Activated T-cell treated with anti-CD3 and anti-CD28 coated beads, Interleukin-2, amount 50 U/mL, for 4 hours (primary cell): ENCODE data around the gene STC2. TPM values are rescaled to one million over a fixed set of nuclear protein-coding genes. Genes with fewer than 3 reads are reported as not detected.
A peak's percentile ranks its signal among the peaks of the same experiment; 100 is the strongest.
"Not testable (repeated sequence)": the region's sequence is repeated elsewhere in the genome, so short reads cannot be mapped to it uniquely, and the experiment has no call there.

Source experiments
- ATAC-seq, 2 donors: fragments of 200-7000 bp; cut with Tn5 transposase; one replicate each; pipeline ENCODE4 v1.10.0; 2021
- DNase-seq: peaks from one replicate; pipeline ENCODE4 v3.0.0-alpha.2; 2020
- H3K27me3 Mint-ChIP-seq: one replicate; pipeline ENCODE4 v1.8.0; 2021; ENCODE audit warnings: low read depth, mixed read lengths
- H3K36me3 Mint-ChIP-seq: one replicate; pipeline ENCODE4 v1.8.0; 2022; ENCODE audit warnings: mixed read lengths; ENCODE audit not compliant: insufficient read depth
- H3K4me1 Mint-ChIP-seq: one replicate; pipeline ENCODE4 v1.8.0; 2021; ENCODE audit warnings: low read depth, mixed read lengths
- H3K4me3 Mint-ChIP-seq: one replicate; pipeline ENCODE4 v1.8.0; 2021; ENCODE audit warnings: mild to moderate bottlenecking, moderate library complexity, mixed read lengths
- H3K9me3 Mint-ChIP-seq: one replicate; pipeline ENCODE4 v1.8.0; 2021; ENCODE audit warnings: mixed read lengths
- total RNA-seq, 3 donors: library from RNA; stranded (reverse); gene quantifications; one replicate each; pipeline ENCODE4 v1.2.1, GENCODE V29; 2021

Gene STC2
- total RNA-seq, 3 donors from 2014 or later = 3.2 to 7.1 (median 4.1) TPM

DNA sequence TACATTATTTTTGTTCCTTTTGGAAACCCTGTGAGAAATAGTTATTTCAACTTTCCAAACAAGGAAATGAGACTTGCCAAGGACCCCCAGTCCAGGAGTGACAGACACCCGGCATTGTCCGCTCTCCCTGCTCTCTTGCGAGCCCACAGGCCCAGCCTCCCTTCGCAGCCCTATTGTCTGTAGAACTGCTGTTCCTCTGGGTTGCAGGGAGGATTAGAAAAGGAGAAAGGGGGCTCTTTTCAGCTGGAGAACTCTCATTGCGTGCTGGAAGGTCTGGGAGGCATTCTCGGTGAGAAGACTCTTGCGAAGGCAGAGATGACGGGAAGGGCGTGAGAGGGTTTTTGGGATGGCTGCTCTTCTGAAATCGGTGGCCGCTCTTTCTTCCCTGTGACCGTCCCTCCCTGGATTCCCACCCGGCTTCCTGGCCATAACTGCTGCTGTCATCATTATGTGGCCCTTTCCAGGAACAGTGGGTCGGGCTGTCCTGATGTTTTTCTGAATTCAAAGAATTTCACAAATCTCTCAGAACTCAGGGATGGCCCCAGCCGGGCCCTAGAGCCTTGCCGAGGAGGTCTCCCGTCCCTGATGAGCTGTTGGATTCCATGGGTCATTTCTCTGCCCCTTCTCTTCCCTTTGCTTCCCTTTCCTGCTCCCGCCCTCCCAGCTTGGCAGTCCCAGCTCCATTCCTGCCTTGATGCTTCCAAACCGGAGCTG lies 29.8 kb downstream of the STC2 start:
- ATAC-seq (no peak), DNase-seq (no peak)
- H3K36me3 Mint-ChIP-seq = no peaks in the 10 kb centered on the region
- no peaks in the 10 kb centered on the region for H3K9me3 Mint-ChIP-seq
- peaks cover 42% of the 10 kb centered on the region for H3K27me3 Mint-ChIP-seq
- peaks cover 12% of the 10 kb centered on the region for H3K4me1 Mint-ChIP-seq
- no peak overlapping the region for H3K4me3 Mint-ChIP-seq

DNA sequence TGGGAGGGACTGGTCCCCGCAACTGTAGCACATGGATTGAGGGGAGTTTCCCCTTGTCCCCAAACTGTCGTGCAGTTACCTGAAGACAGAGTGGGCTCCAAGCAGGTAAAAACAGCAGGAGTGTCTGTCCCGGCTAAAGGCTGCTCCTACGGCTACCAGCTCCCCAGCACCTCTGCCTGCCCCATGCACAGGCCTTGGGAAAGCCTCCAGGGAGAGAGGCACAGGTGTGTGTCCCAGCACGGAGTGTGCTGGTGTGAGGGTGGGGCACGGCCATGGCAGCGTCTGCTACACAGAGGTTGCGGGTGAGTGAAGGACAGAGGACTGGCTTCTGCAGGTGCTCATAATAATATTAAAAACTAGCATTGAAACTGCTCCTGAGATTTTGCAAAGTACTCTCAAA lies 30.4 kb downstream of the STC2 start:
- H3K4me3 Mint-ChIP-seq = no peak overlapping the region
- DNase-seq (no peak), ATAC-seq (no peak)
- peaks cover 44% of the 10 kb centered on the region for H3K27me3 Mint-ChIP-seq
- peaks cover 12% of the 10 kb centered on the region for H3K4me1 Mint-ChIP-seq
- H3K9me3 Mint-ChIP-seq = no peaks in the 10 kb centered on the region
- no peaks in the 10 kb centered on the region for H3K36me3 Mint-ChIP-seq

DNA sequence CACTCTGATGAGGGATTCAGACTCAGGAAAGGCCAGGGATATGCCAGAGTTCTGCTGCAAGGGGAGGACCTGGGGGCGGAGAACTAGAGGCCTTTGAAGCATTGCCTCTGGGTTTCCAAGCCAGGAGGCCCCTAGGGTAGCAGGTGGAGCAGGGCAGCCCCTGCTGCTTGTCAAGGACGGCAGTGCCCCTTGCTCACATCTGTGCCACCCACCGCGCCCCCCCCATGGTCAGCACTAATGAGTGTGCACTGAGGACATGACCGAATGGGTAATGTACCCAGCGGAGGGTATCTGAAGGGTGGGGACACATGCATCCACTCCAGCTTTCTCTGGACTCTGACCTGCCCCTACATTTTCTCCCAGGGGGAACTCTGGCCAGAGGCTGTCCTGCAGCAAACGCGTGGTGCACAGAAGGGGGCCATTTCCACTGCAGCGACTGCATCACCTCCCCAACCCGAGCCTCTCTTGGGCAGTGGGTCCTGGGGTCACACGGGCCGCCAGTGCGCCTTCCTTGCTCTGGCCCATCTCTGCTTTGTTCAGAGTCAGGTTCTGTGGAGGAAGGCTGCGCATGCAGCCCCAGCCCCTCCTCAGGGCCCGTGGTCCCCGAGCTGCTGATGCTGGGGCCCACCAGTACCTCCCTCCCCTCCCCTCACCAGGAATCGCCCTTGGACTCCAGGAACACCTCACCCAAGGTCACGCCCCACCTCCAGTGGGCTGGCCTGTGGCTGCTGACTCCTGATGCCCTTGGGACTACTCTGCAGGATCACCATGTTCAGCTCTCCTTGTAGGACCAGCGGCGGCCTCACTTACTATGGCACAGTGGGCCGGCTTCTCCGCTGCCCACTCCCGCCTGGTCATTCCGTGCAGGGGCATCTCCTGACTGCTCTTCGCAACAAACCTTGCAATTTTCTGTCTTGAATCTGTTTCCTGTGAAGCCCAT lies 31.2 kb downstream of the STC2 start:
- Mint-ChIP-seq H3K4me3 (no peak overlapping the region), H3K4me1 (peaks cover 12% of the 10 kb centered on the region), H3K9me3 (no peaks in the 10 kb centered on the region), H3K27me3 (peaks cover 47% of the 10 kb centered on the region), H3K36me3 (no peaks in the 10 kb centered on the region)
- no peak for ATAC-seq
- DNase-seq = no peak

DNA sequence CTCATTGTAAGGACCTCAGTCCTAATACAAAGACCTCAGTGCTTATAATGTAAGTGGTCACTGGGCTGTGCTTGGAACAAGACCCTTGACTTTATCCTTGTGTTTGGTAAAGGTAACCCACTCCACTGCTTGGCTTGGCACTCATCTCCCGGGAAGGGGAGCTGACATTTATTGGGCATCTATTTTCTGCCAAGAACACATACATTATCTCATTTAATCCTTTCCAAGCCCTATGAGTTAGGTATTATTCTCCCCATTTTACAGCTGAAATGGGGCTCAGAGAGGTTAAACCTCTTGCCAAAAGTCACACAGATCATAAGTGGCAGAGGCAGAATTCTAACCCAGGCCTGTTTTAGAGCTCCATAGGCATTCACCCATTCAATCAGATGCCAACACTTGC lies 32.4 kb downstream of the STC2 start:
- Mint-ChIP-seq H3K27me3 (peaks cover 54% of the 10 kb centered on the region), H3K4me3 (no peak overlapping the region), H3K4me1 (peaks cover 12% of the 10 kb centered on the region), H3K9me3 (no peaks in the 10 kb centered on the region), H3K36me3 (no peaks in the 10 kb centered on the region)
- no peak for ATAC-seq
- DNase-seq = no peak

DNA sequence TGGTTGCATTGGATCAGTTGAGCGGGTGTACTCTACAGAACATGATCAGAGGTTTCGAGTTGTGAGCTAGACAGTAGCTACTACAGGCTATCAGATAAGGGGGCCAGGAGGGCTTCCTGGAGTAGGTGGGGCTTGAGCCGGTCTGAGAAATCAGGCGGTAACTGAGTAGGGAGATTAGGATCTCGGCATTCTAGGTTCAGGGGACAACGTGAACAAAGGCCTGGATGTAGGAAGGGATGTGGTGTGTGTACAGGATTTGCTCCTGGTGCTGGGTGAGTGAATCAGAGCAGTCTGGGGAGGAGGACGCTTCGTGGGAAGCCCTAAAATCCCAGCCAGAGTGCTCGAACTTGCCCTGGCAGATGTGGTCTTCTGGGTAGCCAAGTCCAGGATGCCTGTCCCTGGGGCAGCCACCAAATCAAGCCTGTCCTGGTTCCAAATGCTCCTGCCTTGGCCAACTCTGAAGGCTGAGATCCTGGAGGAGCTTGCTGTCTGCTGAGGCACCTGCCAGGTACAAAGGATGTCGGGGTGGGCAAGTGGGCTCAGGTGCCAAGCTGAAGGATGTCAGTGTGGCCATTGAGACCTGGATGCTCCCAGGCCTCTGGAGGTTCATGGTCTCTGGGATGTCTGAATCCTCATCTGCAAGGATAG lies 33.4 kb downstream of the STC2 start:
- H3K27me3 Mint-ChIP-seq = peaks cover 61% of the 10 kb centered on the region

DNA sequence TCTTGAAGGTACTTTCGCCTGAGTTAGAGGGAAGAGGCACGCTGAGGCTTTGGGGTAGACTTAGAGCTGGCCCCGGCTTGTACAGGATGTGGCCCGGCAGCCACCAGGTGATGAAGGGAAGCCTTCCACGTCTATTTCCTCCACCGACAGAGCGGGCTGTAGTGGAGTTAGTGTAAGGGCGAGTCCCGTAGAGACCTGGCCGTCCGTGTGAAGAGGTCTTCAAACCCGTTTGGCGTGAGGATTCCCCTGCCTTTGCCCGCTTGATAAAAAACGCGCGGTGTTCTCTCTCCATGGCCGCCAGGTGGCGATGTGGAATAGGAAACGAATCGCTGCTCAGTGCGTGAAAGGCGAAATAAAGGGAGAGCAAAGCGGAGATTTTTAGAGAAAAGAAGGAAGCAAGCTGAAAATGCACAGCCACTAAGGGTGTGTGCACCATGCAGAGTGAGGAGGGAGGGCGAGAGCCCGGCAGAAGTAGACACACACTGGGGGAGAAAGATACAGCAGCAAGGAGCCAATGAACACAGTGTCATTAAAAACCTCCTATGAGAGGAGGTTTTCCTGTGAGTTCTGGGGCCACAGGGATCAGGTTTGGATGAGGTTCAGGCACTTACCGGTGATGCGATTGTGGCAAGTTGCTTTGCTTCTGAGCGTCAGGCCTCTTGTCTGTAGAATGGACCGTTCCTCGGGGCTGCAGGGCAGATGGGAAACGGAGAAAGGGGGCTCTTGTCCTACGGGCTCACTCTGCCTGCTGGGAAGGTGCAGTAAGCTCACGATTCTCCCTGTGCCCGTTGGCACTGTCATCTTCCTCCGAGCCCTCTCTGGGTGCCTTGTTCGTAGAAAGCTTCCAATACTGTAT lies 34.2 kb downstream of the STC2 start:
- Mint-ChIP-seq H3K4me3 (peak overlapping the region; percentile 35), H3K36me3 (no peaks in the 10 kb centered on the region), H3K4me1 (peaks cover 12% of the 10 kb centered on the region), H3K9me3 (no peaks in the 10 kb centered on the region), H3K27me3 (peaks cover 60% of the 10 kb centered on the region)
- DNase-seq = peak; percentile 61
- peak; percentile 84 to 86 for ATAC-seq

More for the DNA sequence above, 33.4 kb downstream of the STC2 start:
- peaks cover 12% of the 10 kb centered on the region for H3K4me1 Mint-ChIP-seq
- ATAC-seq = peak in 1 of 2 donors; percentile 25
- DNase-seq = no peak
- H3K36me3 Mint-ChIP-seq = no peaks in the 10 kb centered on the region
- no peak overlapping the region for H3K4me3 Mint-ChIP-seq
- no peaks in the 10 kb centered on the region for H3K9me3 Mint-ChIP-seq

DNA sequence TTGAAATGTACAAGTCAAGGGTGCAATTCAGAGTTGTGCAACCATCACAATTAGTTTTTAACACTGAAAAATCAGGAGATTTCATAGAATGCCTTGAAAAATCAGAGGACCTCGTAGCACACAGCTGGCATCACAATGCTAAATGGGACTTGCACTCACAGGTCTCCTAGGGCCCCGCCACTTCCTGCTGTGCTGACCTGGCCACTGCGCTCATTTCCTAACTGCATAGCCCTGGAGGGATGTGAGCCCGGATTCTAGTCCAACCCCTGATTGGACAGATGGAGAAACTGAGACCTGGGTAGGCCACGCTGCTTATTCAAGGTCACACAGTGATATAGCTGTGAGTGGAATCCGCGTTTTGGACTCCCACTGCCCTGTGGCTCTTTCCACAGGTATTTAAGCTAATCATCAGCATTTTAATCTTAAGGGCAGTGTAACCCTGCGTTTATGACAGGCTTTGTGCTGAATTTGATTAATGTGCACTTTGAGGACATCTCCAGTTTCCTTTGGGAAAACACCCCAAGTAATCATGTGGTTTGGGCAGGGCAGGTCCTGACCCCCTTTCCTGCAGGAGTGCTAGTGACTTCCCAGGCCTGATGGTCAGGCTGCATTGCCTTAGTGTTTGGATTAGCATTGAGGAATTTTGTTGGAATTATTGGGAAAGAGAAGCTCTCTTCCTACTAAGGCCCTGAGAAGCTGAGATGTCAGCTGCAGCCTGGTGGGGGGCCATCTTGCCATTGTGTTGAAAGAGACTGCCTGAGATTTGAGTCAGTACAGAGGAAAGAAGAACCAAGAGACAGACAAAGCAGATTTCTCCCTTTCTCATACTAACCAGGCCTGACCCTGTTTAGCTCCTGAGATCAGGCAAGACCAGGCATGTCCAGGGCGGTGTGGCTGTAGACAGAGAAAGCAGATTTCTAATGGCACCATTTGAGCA lies 36.2 kb downstream of the STC2 start:
- ATAC-seq (no peak), DNase-seq (no peak)
- no peak overlapping the region for H3K4me3 Mint-ChIP-seq
- H3K4me1 Mint-ChIP-seq = peaks cover 12% of the 10 kb centered on the region
- H3K9me3 Mint-ChIP-seq = no peaks in the 10 kb centered on the region
- peaks cover 70% of the 10 kb centered on the region for H3K27me3 Mint-ChIP-seq
- no peaks in the 10 kb centered on the region for H3K36me3 Mint-ChIP-seq

DNA sequence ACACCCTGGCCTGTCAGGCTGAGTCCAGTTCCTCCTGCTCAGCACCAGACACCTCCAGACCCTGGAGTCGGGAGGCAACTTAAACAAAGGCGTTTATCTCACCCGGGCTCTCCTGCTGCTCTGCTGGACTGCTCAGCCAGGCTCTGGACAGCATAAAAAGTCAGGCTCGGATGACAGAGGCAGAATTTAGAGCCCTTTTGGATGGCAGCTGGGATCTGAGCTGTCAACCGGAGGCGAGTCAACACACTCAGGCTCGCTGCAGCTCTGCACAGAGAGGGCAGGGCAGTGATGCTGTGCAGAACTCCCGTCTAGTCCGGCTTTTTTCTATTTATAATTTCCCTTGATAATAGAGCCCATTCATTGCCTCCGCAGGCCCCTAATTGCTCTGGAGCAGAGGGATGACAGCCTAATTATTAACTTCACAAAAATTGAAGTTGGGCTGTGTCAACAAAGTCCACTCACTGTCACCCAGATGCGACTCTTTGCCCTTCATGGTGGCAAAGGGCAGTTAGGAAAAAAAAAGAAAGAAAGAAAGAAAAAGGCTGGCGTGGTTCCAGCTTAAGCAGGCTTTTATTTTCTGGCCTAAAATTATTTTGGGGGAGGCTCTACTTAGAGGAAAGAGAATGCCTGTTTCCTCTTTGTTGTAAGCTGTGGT lies 37.6 kb downstream of the STC2 start:
- Mint-ChIP-seq H3K27me3 (peaks cover 79% of the 10 kb centered on the region), H3K36me3 (no peaks in the 10 kb centered on the region)

DNA sequence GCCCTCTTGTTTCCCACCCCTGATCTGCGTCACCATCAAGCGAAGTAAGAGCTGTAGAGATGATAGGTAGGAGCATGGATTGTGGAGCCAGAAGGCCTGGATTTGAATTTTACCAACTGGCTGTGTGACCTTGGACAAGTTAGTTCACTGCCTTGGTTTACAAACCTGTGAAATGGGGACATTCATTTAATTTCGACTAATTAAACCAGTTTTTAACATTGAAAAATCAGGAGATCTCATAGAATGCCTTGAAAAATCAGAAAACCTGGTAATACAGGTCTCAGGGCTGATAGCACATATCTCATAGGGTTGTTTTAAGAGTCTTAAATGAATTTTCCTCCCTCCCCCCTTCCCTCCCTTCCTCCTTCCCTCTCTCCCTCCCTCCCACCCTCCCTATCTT lies 38.8 kb downstream of the STC2 start:
- H3K9me3 Mint-ChIP-seq = no peaks in the 10 kb centered on the region
- H3K4me3 Mint-ChIP-seq = no peak overlapping the region
- peaks cover 8% of the 10 kb centered on the region for H3K4me1 Mint-ChIP-seq
- no peaks in the 10 kb centered on the region for H3K36me3 Mint-ChIP-seq
- peaks cover 82% of the 10 kb centered on the region for H3K27me3 Mint-ChIP-seq
- ATAC-seq (no peak), DNase-seq (no peak)

More for the DNA sequence above, 37.6 kb downstream of the STC2 start:
- Mint-ChIP-seq H3K4me3 (no peak overlapping the region), H3K9me3 (no peaks in the 10 kb centered on the region), H3K4me1 (peaks cover 12% of the 10 kb centered on the region)
- DNase-seq (no peak), ATAC-seq (no peak)

DNA sequence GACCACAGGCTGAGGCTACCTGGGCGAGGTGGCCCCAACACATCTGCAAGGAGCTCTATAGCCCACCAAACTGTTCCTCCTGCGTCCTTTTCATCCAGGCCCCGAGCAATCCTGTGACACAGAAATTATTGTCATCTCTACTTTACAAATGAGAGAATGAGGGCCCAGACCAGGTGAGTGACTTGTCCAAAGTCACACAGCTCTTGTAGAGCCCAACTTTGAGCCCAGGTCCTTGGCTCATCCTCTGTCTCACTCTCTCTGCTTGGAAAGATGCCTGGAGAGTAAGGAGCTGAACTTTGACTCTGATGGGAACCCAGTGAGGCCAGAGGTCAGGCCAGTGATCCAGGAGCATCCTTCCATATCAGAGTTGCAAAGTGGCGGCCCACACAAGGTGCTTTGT lies 39.6 kb downstream of the STC2 start:
- Mint-ChIP-seq H3K27me3 (peaks cover 79% of the 10 kb centered on the region), H3K9me3 (no peaks in the 10 kb centered on the region), H3K4me1 (peaks cover 5% of the 10 kb centered on the region), H3K36me3 (no peaks in the 10 kb centered on the region), H3K4me3 (no peak overlapping the region)
- DNase-seq (no peak), ATAC-seq (no peak)

DNA sequence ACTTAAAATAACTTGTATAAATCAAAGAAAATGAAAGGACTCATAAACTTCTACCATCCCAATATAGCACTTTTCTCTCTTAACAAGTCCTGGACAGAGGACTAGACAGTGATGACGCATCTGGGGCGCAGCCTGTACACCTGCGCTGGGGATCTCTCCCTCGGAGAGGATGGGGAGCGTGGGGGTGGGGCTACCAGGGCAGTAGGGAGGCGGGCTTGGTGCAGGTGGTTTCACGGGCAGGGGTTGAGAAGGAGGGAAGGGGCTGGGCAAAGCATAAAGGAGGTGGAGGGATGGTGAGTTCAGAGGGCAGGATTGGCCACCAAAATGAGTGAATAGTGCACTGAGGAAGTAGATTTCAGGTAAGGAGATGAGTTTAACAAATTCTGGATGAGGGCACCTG lies 41.1 kb downstream of the STC2 start:
- no peak overlapping the region for H3K4me3 Mint-ChIP-seq
- no peaks in the 10 kb centered on the region for H3K9me3 Mint-ChIP-seq
- H3K27me3 Mint-ChIP-seq = peaks cover 83% of the 10 kb centered on the region
- H3K36me3 Mint-ChIP-seq = no peaks in the 10 kb centered on the region
- no peak for DNase-seq
- peaks cover 5% of the 10 kb centered on the region for H3K4me1 Mint-ChIP-seq
- ATAC-seq = no peak

DNA sequence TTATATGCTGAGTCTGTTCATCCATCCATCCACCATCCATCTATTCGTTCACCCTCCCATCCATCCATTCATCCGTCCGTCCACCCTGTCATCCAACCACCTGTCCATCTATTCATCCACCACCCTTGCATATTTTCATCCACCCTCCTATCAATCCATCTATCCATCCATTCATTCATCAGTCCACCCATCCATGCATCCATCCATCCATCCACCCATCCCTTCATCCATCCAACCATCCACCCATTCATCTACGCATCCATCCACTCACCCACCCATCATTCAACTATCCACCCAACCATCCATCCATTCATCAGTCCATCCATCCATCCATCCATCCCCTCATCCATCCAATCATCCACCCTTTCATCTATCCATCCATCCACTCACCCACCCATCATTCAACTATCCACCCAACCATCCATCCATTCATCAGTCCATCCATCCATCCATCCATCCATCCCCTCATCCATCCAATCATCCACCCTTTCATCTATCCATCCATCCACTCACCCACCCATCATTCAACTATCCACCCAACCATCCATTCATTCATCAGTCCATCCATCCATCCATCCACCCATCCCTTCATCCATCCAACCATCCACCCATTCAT lies 43.8 kb downstream of the STC2 start:
- not testable (repeated sequence) for H3K9me3 Mint-ChIP-seq, ATAC-seq, DNase-seq, H3K4me1 Mint-ChIP-seq, H3K36me3 Mint-ChIP-seq, H3K4me3 Mint-ChIP-seq
- peaks cover 74% of the 10 kb centered on the region for H3K27me3 Mint-ChIP-seq
